NCI-H69 (cell line): Measurements from ENCODE around the gene CMTM2.
"Not testable (repeated sequence)": the region's sequence is repeated elsewhere in the genome, so short reads cannot be mapped to it uniquely, and the experiment has no call there.

Experiments used
- DNase-seq: peaks from one replicate; lab custom pipeline; 2025; lab: John Stamatoyannopoulos, UW

CMTM2 gene

GRCh38 chr16:66581246-66581952, 2.1 kb downstream of the CMTM2 start:
- no peak for DNase-seq

- DNase-seq: no peak
Measured at GRCh38 chr16:66585481-66586239, 6.4 kb downstream of the CMTM2 start.

- DNase-seq: no peak
Measured at GRCh38 chr16:66587881-66588600, 8.8 kb downstream of the CMTM2 start.

GRCh38 chr16:66588981-66589713, 9.9 kb downstream of the CMTM2 start:
- DNase-seq: peak; percentile 2

GRCh38 chr16:66590322-66590721, 11.1 kb downstream of the CMTM2 start:
- DNase-seq: no peak

GRCh38 chr16:66591018-66591417, 11.8 kb downstream of the CMTM2 start:
- DNase-seq: no peak

GRCh38 chr16:66592241-66592640, 13.0 kb downstream of the CMTM2 start:
- no peak for DNase-seq

- DNase-seq: no peak
Measured at GRCh38 chr16:66592814-66593213, 13.6 kb downstream of the CMTM2 start.

- no peak for DNase-seq
Measured at GRCh38 chr16:66594739-66595138, 15.5 kb downstream of the CMTM2 start.

- not testable (repeated sequence) for DNase-seq
Measured at GRCh38 chr16:66596559-66596958, 17.3 kb downstream of the CMTM2 start.

- no peak for DNase-seq
Measured at GRCh38 chr16:66596986-66597848, 18.0 kb downstream of the CMTM2 start.

- no peak for DNase-seq
Measured at GRCh38 chr16:66598111-66598510, 18.8 kb downstream of the CMTM2 start.

- DNase-seq: no peak
Measured at GRCh38 chr16:66599726-66600125, 20.5 kb downstream of the CMTM2 start.

GRCh38 chr16:66600477-66600876, 21.2 kb downstream of the CMTM2 start:
- DNase-seq: no peak

- no peak for DNase-seq
Measured at GRCh38 chr16:66601471-66601870, 22.2 kb downstream of the CMTM2 start.

GRCh38 chr16:66603537-66604375, 24.5 kb downstream of the CMTM2 start:
- DNase-seq: peak; percentile 56

GRCh38 chr16:66604376-66605176, 25.3 kb downstream of the CMTM2 start, which contains the start of gene CMTM3:
Gene CMTM3, plus strand, starts transcription at chr16:66604704. Its CDS starts 102 bp downstream, at chr16:66604806.
- peak; percentile 72 for DNase-seq

- peak; percentile 53 for DNase-seq
Measured at GRCh38 chr16:66605177-66605978, 26.1 kb downstream of the CMTM2 start.
